Activated CD8-positive, alpha-beta memory T cell treated with anti-CD3 and anti-CD28 coated beads, Interleukin-2, amount 50 U/mL, for 24 hours (primary cell): ENCODE data around the gene MUC5AC.

Source experiments
- DNase-seq: peaks from one replicate; pipeline ENCODE4 v3.0.0-alpha.2; 2020; ENCODE audit errors: extremely low read depth

The MUC5AC gene

DNA sequence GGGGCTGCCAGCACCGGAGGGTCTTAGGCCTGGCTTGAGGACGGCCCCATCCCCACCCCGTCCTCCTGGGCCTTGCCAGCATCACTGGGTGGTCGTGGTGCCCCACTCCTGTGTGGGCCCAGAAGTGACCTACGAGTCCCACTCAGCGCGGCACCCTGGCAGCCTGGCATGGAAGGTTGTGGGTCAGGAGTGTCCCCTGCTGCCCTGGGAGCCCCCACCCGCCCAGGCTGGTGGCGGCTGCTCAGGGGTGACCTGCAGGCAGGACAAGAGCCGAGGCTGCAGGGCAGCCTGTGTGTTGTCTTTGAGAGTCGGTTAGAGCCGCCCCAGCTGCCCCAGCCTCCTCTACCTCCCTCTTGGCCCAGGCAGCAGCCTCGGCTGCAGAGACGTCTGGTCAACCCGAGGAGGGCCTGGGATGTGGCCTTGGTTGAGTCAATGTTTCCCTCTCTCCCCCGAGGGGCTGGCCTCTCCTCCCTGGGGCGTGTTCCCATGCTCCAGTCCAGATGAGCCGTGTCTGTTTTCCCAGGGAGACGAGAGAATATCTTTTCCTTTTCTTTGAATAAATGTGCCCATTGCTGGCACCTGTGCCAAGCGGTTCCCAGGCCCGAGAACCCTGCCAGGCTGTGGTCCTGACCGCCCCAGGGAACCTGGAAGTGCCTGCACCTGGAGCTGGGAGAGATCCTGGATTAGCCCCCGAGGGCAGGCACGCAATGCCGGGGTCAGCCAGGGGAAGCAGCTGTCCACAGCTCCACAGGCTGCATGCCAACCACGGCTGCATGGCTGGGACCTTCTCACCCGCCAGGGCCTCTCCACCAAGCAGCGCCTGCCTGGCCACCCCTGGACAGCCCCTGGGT lies 35.7 kb upstream of the MUC5AC start:
- no peak for DNase-seq

DNA sequence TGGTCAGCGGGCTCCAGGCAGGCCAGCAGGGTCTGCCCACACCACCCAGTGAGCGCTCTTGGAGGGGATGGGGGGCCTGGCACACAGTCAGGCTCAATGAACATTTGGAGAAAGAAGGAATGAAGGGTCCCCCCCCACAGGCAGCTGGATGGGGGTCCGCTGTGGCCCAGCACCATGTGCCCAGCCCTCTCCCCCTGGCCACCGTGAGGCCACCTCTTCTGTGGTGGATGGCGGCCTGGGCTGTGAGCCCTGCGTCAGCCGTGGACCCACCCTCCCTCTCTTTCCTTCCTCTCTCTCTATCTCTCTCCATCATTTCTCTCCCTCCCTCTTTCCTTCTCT lies 35.1 kb upstream of the MUC5AC start:
- DNase-seq: no peak

DNA sequence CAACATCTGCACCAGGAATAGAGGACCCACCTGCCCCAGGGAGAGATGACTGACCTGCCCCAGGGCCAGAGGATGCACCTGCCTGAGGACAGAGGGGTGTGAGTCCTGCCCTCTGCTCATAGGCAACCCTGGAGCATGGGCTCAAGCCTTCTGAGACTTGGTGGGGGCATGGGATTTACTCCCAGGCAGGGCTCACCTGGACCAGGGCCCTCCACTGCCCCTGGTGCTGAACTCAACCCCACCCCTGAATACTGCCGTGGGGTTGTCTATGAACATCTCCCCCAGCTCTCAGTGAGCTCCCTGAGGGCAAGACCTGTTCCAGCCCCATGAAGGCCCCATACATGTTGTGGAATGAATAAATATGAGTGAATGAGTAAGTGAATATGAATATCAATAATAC lies 33.8 kb upstream of the MUC5AC start:
- DNase-seq: no peak

DNA sequence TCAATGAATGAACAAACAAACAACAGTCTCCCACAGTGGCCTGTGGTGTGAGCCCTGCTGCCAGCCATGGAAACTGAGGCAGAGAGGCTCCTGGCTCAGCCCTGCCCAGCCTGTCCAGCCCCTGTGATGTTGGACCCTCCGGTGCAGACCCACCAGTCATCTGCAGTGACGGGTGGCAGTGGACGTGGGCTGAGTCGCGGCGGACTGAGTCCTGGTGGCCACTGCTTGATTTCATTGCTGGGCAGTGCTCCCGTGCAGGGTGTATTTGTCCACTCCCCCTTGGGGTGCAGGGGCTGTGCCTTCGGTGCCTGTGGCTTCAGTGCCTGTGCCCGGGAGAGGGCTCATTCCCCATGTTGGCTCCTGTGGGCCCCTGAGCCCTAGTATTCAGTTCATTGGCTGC lies 31.9 kb upstream of the MUC5AC start:
- DNase-seq: no peak

DNA sequence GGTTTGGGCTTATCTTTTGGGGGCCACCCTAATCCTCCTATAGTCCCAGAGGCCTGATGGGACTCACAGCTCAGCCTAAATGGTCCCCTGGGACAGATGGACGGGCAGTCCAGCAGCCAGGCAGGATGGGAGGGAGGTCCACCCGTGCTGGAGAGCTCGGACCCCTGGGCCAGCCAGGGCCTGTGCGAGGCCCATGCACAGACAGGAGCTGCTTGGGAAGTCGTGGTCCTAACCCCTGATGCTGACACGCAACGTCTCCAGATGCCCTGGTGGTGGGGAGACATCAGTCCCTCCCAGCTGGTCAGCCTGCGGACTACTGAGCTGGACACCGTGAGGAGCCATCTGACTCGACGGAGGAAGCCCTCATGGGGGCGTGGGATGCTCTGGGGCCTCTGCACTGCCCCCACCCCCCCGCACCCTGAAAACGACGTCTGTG lies 31.2 kb upstream of the MUC5AC start:
- no peak for DNase-seq

DNA sequence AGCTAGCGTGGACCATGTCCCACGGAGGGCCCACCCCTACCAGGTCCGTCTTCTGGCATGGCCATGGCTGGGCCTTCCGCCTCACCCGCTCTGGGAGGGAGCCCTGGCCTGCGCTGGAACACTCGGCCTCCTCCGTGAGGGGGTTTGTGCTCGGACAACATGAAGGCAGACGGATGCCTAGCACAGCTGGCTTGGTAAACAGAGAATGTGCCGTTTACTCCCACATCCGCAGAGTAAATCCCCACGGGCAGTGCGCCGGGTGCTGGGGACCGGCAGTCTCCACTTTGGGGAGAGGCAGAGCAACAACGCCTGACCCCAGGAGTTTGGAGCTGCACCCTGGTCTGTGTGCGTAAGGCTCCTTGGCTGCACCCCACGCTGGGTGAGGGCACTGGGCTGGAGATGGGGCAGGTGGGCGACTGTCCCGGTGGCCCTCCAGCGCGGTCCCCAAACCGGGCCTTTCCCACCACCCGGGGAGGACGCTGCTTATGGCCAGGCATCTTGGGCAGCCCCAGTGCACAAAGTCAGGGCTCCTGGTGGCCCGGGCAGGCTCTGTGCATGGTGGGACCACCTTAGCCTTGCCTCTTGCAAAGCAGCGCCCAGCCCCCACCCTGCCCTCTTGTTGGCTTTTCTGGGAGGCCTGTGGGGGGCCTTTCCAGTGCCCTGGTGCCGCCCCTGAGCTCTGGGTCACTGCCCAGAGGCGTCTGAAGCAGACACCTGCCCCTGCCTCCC lies 30.7 kb upstream of the MUC5AC start:
- DNase-seq: no peak

DNA sequence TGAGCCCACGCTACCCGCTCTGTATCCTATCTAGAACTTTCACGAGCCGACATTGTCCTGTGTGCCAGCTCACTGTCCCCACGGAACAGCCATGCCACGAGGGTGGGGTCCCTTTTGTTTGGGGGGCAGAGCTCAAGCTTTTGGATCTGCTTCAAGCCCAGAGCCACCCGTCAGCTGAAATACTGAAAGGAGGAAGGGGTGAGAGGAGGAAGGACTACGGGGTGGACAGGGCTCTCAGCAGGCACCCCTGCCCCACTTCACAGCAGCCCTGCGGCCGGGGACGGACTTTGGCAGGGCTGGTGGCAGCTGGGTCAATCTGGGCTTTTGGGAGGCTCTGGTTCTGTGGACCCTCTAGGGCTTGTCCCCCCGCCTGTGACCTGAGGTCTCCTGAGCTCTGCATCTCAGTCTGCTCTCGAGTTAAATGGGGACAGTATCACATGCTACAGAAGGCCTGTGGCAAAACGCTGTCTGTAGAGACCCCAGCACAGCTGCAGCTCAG lies 30.0 kb upstream of the MUC5AC start:
- no peak for DNase-seq

DNA sequence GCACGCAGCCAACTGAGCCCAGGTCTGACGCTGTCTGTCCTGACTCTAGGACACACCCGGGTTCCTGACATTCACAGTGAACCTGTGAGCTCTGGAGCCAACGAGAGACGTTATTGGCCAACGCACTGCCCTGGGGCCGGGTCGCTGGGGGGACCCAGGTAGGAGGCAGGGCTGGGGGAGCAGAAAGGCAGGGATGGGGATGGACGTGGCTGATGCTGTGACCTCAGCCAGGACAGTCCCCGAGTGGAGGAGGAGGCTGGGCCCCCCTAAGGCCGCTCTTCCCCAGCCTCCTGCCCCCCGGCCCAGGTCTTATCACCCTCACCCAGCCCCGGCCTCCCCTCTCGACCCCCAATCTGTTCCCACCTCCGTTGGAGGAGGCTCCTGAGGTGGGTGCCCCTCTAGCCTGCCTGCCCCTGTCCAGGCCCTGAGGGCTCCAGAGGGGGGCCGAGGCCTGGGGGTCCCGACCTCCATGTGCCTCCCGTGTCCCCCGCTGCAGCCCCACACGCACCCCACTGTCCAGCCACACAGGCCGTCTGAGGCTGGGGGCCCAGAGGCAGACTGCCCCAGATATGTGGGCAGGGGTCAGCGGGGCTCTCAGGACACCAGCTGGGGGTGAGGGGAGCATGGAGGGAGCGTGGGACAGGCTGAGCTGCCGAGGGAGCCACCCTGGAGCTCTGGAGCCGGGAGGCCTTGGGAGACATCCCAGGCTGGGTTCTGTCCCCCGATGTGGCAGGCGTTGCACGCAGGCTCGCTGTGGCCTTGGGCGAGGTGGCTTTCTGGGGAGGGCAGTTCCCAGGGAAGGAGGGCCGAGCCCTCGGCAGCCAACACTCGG lies 29.2 kb upstream of the MUC5AC start:
- DNase-seq: no peak

DNA sequence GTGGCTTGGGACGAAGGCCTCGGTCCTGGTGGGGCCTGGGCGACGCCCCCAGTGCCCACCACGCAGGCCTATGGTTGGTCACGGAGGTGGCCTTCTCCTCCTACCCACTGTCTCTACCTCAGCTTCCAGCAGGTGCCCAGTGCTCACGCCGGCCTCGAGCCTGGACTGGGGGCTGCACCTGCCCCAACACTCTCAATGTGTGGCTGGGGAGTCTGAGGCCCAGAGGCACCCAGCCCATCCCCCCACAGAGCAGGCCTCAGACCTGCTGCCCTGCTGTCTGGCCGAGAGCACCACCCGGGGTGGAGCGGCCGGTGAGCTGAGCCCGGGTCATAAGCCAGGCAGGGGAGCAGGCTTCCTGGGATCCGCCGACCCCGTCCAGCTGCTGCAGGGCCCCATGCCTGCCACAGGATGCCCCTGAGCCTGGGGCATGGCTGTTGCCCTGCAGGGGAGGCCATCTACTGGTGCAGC lies 28.6 kb upstream of the MUC5AC start:
- DNase-seq: no peak

DNA sequence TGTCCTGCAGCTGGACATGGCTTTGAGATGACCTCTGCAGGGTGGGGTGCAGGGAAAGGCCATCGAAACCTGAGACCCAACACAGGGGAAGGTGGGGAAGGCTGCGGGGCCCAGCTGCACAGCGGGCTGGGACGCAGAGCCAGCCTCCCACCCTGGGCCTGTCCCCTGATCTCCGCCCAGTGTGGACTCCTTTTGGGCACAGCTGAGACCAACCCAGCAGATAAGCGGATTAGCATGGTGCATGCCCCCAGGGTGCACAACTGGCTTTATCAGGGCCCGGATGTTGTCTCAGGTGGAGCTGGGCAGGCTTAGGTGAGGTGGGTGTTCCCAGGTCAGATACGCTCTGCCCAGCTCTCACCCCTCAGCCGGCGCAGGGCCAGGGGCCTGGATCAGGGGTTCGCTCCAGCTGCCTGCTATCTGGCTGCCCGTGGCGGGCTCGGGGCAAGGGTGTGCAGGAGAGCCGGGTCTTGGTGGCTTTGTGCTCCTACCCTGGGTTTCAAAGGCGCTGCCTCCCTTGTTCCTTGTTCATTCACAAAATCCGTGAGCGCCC lies 28.1 kb upstream of the MUC5AC start:
- no peak for DNase-seq

DNA sequence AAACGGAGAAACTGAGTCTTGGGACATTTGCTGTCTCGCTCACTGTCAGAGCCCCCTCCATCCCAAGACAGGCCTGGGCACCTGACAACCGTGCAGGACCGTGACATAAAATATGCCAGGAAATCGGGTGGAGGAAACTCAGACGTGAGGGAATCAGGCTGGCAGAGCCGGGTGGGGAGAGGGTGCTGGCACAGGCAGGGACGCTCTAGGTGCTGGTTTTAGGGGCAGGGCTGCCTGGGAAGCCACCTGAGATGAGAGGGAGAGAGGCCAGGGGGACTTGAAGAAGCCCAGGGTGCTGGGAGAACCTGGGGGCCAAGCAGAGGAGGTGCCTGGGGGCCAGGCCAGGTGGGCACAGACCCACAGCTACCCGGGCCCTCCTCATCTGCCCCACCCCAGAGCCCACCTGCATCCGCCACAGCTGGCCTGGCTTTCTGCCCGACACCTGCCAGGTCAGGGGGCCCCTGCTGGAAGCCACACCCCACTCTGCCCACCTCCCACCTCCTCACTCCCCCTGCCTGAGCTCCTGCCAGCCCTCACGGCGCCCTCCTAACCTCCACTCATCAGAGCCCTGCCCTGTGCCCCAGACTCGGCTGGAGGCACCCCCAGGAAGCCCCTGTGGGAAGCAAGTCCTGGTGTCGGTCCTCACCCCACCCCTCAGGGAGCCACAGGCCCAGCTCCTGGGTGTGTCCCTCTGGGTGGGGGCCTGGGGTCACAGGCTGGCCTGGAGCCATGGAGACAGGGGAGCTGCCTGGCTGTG lies 27.3 kb upstream of the MUC5AC start:
- no peak for DNase-seq

DNA sequence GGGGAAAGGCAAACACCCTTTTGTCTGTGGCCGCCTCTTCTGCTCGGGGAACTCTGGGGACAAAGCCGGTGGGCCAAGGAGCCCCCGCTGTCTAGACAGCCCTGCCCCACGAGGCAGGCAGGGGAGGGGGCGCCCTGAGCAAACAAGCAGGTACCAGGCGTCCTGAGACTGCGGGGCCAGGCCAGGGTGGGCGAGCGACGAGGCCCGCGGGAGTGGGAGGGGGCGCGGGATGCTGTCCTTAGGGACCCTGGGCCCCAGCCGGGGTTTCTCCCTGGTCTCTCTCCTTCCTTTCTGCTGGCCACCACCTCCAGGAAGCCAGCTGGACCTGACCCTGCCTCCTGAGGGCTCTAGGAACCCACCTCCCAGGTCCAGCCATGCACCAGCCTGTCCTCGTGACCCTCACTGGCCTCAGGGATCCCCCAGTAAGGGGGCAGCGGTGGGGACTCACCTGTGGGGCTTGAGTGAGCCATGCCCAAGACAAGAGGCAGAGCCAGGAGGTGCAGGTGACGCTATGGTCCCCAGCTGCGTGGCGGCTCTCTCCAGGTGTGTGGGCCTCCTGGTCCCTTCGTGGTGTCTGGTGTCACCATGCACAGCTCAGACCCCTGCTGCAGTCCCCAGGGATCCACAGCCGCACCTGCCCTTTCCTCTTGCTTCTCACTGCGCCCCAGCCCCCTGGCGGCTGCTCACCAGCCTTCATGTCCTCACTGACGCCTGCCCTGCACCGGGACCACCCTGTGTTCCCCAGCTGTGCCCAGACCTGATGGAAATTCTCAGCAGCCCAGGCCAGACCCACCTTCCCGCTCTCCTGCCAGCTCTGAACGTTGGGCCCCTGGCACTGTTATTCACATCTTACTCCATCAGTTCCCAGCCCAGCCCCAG lies 26.5 kb upstream of the MUC5AC start:
- no peak for DNase-seq

DNA sequence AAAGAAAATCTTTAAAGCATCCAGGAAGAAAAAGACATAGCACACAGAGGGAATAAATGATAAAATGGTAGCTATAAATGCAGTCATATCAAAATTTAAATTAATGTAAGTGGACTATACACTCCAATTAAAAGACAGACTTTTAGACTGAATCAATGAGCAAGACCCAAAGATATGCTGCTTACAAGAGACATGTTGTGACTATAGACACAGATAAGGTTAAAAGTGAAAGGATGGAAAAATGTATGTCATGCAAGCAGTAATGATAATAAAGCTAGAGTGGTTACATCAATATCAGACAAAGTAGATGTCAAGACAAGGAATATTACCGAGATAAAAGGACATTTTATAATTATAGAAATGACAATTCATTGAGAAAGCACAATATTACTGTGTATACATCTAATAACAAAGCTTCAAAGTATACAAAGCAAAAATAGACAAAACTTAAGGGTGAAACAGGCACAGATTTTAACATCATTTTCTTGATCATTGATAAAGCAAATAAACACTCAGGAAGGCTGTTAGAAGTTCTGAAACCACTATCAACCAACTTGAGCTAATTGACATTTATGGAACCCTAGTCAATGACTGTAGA lies 22.8 kb upstream of the MUC5AC start:
- DNase-seq: no peak

DNA sequence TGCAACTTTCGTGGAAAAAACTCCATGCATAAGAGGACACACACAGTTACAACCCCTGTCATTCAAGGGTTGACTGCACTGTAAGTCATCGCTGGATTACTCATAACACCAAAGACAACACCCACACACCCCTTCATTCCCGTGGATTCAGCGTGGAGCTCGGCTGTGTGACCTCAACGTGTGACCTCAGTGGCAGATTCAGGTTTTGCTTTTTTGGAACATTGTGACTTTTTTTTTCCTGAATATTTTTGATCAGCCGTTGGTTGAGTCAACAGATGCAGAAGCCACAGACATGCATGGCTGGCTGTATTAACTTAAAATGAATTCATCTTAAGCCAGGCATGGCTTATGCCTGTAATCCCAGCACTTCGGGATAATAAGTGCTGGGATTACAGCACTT lies 19.7 kb upstream of the MUC5AC start:
- no peak for DNase-seq

DNA sequence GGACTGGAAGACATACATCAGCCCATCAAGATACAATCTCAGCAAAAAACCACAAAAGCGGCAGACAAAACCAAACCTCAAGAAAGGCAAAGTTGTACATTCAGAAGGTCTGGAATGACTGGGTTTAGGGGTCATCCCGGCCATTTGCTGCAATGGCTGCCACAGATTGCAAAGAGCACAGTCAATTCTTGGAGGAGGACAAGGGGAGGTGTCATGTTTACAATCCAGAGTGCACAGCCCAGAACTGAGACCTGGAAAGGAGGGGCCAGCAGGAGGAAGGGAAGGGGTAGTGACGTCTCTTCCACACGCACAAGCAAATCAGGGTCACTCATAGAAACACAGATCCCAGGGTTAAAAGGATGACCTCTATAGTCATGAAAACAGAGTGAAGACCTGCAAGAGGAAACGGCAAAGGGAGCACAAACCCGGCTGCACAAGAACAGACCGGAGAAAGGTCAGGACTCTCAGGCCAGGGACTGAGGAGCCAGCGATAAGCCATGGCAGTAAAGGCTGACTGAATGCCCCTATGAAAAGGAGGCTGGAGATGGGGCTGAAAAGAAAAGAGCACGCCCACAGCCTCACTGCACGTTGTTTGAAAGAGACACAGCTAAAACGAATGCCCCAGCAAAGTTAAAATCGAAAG lies 18.2 kb upstream of the MUC5AC start:
- DNase-seq: no peak

DNA sequence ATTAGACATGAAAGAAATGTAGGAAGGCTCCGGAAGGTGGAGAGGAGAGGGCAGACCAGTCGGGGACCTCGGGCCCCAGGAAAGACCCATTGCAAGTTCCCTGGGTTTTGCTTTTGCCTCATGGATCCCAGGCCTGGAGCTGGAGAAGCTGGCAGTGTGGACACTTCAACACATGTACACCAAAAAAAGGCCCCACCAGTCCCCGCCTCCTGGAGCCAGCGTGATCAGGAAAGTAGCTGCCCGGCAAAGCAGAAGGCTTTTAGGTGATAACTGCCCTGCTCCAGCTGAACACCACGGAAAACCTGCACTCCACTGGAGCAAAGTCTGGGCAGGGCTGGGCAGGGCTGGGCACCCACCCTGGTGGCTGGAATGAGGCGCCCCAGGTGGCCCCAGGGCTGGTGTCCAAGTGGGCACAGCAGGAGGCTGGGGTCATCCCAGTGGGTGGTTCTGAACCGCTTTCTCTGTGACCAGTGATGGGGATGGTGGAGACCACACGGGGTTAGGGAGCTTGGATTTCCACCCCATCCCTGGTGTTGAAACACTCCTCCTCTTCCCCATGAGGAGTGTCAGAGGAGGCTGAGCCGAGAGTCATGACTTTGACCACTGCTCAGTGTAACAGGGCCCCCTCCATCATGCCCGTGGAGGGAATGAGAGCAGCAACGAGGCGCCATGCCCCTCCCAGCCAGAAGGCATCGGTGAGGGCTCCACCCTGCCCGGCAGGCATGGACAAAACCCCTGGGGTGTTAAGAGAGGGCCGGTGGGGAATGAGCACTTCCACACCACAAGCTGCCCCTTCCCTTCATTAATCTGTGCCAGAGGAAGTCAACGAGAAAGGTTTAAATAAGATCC lies 16.9 kb upstream of the MUC5AC start:
- no peak for DNase-seq

DNA sequence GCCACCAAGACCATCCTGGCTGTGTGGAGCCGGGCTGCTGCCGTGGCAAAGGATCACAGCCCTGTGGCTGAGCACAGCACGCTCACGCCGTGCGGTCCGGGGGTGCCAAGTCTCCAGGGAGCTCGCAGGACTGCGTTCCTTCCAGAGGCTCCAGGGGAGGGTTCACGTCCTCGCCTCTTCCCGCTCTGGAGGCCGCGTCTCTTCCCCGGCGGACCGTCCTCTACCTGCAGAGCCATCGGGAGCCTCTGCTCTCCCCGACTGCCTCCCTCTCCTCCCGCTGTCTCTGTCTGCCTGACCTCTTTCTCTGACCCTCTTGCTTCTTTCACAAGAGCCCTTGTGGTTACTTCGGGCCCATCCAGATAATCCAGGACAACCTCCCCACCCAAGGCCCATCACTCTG lies 11.4 kb upstream of the MUC5AC start:
- DNase-seq: no peak

DNA sequence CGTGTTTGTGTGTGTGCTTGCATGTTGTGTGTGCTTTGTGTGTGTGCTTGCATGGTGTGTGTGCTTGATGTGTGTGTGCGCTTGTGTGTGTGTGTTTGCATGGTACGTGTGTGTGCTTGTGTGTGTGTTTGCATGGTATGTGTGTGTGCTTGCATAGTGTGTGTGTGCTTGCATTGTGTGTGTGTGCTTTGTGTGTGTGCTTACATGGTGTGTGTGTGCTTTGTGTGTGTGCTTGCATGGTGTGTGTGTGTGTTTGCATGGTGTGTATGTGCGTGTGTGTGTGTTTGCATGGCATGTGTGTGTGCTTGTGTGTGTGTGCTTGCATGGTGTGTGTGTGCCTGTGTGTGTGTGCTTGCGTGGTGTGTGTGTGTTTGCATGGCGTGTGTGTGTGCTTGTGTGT lies 10.0 kb upstream of the MUC5AC start:
- DNase-seq: no peak
